ENCODE measurements around the gene OR6B1. TPM values are rescaled to one million over a fixed set of nuclear protein-coding genes. Genes with fewer than 3 reads are reported as not detected.

Gene OR6B1
- total and polyA plus RNA-seq, 4 donors, result 0.03 TPM; not detected in 3

DNA sequence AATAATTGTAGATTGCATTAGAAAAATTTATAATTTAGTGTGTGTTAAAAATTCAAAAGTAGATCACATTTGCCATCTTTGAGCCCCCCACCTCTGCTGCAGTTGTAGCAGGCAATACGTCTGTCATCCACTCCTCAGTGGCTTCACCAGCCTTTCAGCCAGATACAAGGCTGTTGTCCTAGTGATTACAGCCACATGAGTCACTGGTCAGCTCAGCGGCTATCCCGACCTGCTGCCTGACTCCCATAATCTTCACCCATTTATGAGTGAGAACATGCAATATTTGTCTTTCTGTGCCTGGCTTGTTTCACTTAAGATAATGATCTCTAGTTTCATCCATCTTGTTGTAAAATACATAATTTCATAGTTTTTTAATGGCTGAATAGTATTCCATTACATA, 57.8 kb downstream of the OR6B1 start:
- Histone ChIP-seq H3K4me3 (ENCODE audit: low read depth, low read length) (no peak overlapping the region), H3K27ac (ENCODE audit: low read depth, low read length) (no peak overlapping the region), H3K4me1 (ENCODE audit: control insufficient read depth, insufficient read depth, low read length) (no peaks in the 10 kb centered on the region), H3K9me3 (ENCODE audit: control insufficient read depth, insufficient read depth, low read length) (no peaks in the 10 kb centered on the region), H3K27me3 (ENCODE audit: control insufficient read depth, insufficient read depth, low read length) (no peaks in the 10 kb centered on the region), H3K36me3 (ENCODE audit: control insufficient read depth, insufficient read depth, low read length) (no peaks in the 10 kb centered on the region)
- no peak for DNase-seq (ENCODE audit: low read depth in 4 of 6, low spot score in 6 of 6)
- whole genome bisulfite sequencing (ENCODE audit: insufficient coverage), result 89% methylated on average over 3 of the region's 3 CpGs

Other genes starting within 250 kb of the OR6B1 start
- gene CTAGE6, start 242.6 kb upstream of the OR6B1 start, total RNA-seq, result under 1 TPM; 0.69 to 0.94 TPM
- not detected for gene CTAGE6, start 242.6 kb upstream of the OR6B1 start, polyA plus RNA-seq (ENCODE audit: insufficient read length in 2 of 2)
- gene TCAF1, start 98.1 kb upstream of the OR6B1 start, total RNA-seq, result 100 to 1,000 TPM; 108 to 122 TPM
- gene TCAF1, start 98.1 kb upstream of the OR6B1 start, polyA plus RNA-seq (ENCODE audit: insufficient read length in 2 of 2), result 100 to 1,000 TPM; 120 to 156 TPM
- not detected for gene OR2F2, start 65.1 kb upstream of the OR6B1 start, total RNA-seq
- not detected for gene OR2F2, start 65.1 kb upstream of the OR6B1 start, polyA plus RNA-seq (ENCODE audit: insufficient read length in 2 of 2)
- gene OR2F1, start 45.5 kb upstream of the OR6B1 start, total RNA-seq, result not detected
- gene OR2F1, start 45.5 kb upstream of the OR6B1 start, polyA plus RNA-seq (ENCODE audit: insufficient read length in 2 of 2), result under 1 TPM in 1 of 2 donors, not detected in 1; 0.42 TPM
- under 1 TPM in 1 of 2 donors, not detected in 1; under 0.01 TPM for gene OR2A5, start 48.6 kb downstream of the OR6B1 start, total RNA-seq
- under 1 TPM in 1 of 2 donors, not detected in 1; 0.30 TPM for gene OR2A5, start 48.6 kb downstream of the OR6B1 start, polyA plus RNA-seq (ENCODE audit: insufficient read length in 2 of 2)
- not detected for gene OR2A25, start 69.5 kb downstream of the OR6B1 start, total RNA-seq
- gene OR2A25, start 69.5 kb downstream of the OR6B1 start, polyA plus RNA-seq (ENCODE audit: insufficient read length in 2 of 2), result under 1 TPM in 1 of 2 donors, not detected in 1; 0.11 TPM
- not detected for gene OR2A12, start 86.0 kb downstream of the OR6B1 start, total RNA-seq
- gene OR2A12, start 86.0 kb downstream of the OR6B1 start, polyA plus RNA-seq (ENCODE audit: insufficient read length in 2 of 2), result under 1 TPM in 1 of 2 donors, not detected in 1; 0.03 TPM
- not detected for gene OR2A2, start 109.3 kb downstream of the OR6B1 start, total RNA-seq
- gene OR2A2, start 109.3 kb downstream of the OR6B1 start, polyA plus RNA-seq (ENCODE audit: insufficient read length in 2 of 2), result not detected
- not detected for gene OR2A14, start 122.9 kb downstream of the OR6B1 start, total RNA-seq
- not detected for gene OR2A14, start 122.9 kb downstream of the OR6B1 start, polyA plus RNA-seq (ENCODE audit: insufficient read length in 2 of 2)
- gene CTAGE4, start 183.1 kb downstream of the OR6B1 start, total RNA-seq, result 1 to 10 TPM in 1 of 2 donors, under 1 TPM in 1; 0.33 to 1.6 TPM
- under 1 TPM in 1 of 2 donors, not detected in 1; 0.50 TPM for gene CTAGE4, start 183.1 kb downstream of the OR6B1 start, polyA plus RNA-seq (ENCODE audit: insufficient read length in 2 of 2)
- 1 to 10 TPM; 2.0 to 2.6 TPM for gene ARHGEF35, start 195.5 kb downstream of the OR6B1 start, total RNA-seq
- gene ARHGEF35, start 195.5 kb downstream of the OR6B1 start, polyA plus RNA-seq (ENCODE audit: insufficient read length in 2 of 2), result 1 to 10 TPM in 1 of 2 donors, under 1 TPM in 1; 0.89 to 1.2 TPM
- gene OR2A42, start 239.3 kb downstream of the OR6B1 start, total RNA-seq, result under 1 TPM; 0.06 to 0.10 TPM
- gene OR2A42, start 239.3 kb downstream of the OR6B1 start, polyA plus RNA-seq (ENCODE audit: insufficient read length in 2 of 2), result under 1 TPM; 0.11 to 0.45 TPM

Measured in spinal cord (tissue), 10 donors.